Epithelial cell of esophagus (primary cell): ENCODE data around the gene PCSK4.

ENCODE experiments used
- DNase-seq: peaks from one replicate; pipeline ENCODE4 v3.0.0; 2010; ENCODE audit warnings: low read depth
- H3K4me3 ChIP-seq: 2 replicates; pipeline ENCODE4 v1.5.1; 2011; ENCODE audit warnings: mild to moderate bottlenecking, low read length, control low read depth
- TF ChIP-seq, protein P1 (sequence below): IDR thresholded peaks from 2 replicates; pipeline ENCODE4 v1.5.1; 2011; ENCODE audit warnings: low read depth, mild to moderate bottlenecking, low read length, control low read depth, inconsistent platforms; ENCODE audit not compliant: insufficient read depth; ENCODE audit errors: missing control alignments

PCSK4 gene

DNA sequence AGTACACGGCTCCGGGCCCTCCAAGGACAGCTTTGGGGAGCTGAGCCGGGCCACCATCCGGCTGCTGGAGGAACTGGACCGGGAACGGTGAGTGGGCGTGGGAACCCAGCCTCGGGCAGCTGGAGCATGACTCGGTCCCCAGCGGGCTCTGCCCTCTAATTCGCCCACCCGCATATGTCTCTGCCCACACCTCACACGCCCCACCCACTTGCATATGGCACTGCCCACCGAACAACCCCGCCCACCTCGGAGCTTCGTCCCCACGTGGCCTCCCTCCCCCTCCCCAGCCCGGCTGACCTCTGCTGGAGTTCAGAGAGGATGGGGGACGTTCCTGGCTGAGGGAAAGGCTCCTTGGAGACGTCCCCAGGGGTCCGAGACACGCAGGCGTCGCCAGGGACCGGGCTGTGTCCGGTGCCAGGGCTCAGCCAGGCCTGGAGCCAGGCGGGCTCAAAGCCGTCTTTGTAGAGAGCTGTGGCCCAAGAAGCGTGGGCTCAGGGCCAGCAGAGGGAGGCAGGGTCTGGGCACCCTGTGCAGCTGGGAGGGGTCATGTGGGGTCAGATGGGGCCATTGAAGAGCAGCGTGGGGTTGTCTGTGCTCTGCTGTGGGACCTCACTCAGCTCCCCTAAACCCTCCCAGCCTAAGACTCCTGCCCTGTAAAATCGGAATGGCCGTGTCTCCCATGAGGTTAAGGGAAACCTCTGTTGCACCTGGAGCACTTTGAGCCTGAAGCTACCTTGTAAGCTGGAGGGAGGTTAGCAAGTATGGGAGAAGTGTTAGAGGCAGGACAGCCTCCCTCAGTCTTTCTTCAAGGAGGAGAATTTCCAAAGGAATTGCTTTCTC is 36.4 kb downstream of the PCSK4 start:
- peak; percentile 70 for DNase-seq
- no peak overlapping the region for H3K4me3 ChIP-seq
- TF ChIP-seq, protein P1, sequence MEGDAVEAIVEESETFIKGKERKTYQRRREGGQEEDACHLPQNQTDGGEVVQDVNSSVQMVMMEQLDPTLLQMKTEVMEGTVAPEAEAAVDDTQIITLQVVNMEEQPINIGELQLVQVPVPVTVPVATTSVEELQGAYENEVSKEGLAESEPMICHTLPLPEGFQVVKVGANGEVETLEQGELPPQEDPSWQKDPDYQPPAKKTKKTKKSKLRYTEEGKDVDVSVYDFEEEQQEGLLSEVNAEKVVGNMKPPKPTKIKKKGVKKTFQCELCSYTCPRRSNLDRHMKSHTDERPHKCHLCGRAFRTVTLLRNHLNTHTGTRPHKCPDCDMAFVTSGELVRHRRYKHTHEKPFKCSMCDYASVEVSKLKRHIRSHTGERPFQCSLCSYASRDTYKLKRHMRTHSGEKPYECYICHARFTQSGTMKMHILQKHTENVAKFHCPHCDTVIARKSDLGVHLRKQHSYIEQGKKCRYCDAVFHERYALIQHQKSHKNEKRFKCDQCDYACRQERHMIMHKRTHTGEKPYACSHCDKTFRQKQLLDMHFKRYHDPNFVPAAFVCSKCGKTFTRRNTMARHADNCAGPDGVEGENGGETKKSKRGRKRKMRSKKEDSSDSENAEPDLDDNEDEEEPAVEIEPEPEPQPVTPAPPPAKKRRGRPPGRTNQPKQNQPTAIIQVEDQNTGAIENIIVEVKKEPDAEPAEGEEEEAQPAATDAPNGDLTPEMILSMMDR, result no peak

DNA sequence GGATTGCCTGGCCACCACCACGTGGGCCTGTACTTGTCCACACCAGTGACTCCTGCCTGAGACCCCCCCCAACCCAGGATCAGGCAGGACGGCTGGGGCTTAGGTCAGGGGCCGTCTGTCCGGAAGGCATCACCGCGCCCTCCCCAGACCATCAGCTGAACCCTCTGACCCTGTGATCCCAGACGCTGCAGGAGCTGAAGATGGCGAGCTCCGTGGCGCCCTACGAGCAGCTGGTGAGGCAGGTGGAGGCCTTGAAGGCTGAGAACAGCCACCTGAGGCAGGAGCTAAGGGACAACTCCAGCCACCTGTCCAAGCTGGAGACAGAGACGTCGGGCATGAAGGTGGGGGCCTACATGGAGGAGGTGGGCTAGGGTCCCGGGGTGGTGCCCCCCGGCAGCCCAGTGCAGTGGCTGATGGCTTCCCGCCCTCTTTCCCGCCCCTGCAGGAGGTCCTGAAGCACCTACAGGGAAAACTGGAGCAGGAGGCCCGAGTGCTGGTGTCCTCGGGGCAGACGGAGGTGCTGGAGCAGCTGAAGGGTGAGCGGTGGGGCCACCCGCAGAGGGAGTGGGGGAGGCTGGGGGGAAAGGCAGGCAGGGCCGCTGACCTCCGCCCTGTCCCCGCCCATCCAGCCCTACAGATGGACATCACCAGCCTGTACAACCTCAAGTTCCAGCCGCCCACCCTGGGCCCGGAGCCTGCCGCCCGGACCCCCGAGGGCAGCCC is 37.2 kb downstream of the PCSK4 start:
- H3K4me3 ChIP-seq, result no peak overlapping the region
- TF ChIP-seq, protein P1, result no peak
- no peak for DNase-seq

DNA sequence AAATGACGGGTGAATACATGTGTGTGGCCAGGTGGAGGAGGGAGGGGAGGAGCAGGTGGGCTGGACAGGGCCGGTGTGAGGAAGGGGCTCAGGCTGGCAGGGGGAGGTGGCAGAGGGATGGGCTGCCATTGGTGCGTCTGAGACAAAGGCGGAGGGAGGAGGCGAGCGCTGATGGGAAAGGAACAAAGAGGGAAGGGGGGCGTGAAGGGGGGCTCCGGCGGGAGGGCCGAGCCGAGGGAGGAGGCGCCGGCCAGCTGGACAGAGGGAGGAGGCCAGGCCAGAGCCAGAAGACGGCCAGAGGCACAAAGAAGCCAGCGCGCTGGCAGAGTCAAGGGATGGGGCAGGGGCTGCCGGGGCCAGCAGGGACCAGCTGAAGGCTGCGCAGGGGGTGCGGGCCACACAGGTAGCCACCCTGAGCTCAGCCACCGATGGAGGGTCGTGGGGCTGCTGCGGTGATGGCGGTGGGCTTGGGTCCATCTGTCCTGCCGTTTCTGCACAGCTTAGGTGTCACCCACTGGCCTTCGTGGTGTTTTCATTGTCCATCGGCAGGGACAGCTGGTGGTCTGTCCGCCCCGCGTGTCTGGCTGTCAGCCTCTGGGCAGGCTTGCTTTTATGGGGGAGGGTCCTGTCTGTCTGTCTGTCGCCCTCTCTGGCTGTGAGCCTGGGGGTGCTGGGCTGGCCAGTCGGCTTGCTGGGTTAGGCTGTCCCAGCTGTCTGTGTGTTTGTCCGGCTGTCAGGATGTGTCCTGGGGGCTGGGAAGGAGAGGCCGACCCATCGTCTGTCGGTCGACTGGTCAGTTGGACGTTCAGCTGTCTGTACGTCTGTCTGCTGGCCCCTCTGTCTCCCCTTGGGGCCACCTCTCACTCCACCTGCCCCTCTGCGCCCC is 38.0 kb downstream of the PCSK4 start:
- no peak for DNase-seq
- TF ChIP-seq, protein P1, result no peak
- no peak overlapping the region for H3K4me3 ChIP-seq

DNA sequence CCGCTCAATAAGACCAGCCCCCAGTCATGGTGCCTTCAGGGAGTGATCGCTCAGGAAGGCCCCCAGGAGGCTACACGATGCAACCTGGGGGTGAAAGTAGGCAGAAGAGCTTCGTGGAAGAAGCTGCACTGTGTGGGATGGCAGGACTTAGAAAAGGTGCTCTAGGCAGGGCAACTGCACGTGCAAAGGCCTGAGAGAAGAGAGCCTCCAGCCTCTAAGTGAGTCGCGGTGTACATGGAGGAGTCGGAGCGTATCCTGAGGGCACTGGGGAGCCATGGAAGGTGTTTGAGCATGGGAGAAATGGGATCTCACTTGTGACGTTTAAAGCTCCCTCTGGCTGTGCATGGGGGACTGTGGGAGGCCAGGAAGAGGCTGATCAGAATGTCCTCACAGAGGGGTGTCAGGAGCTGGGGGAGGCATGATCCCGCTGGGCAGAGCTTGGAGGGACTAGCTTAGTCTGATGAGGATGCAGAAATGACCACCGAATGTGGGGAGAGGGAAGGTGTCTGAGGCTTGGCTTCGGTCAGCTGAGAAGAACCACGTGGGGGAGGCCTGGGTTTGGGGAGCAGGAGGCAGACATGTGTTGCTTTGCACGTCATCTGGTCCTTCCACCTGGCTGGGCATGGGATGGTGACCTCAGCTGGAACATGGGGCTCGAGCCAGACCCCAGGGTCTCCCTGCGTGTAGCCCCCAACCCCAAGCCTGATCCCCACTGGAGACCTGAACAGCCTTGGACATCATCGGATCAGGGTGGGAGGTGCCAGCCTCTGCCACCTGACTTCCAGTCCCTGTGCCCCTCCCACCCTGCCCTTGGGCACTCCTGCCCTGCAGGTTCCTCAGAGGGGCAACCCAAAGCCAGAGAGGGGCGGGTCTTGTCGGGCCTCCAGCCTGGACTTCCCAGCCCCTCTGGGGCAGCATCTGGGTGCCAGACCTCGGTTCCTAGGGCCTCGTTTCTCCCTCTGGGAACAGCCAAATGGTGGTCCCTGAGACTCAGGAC is 39.1 kb downstream of the PCSK4 start:
- no peak for DNase-seq
- H3K4me3 ChIP-seq, result no peak overlapping the region
- TF ChIP-seq, protein P1, result no peak

DNA sequence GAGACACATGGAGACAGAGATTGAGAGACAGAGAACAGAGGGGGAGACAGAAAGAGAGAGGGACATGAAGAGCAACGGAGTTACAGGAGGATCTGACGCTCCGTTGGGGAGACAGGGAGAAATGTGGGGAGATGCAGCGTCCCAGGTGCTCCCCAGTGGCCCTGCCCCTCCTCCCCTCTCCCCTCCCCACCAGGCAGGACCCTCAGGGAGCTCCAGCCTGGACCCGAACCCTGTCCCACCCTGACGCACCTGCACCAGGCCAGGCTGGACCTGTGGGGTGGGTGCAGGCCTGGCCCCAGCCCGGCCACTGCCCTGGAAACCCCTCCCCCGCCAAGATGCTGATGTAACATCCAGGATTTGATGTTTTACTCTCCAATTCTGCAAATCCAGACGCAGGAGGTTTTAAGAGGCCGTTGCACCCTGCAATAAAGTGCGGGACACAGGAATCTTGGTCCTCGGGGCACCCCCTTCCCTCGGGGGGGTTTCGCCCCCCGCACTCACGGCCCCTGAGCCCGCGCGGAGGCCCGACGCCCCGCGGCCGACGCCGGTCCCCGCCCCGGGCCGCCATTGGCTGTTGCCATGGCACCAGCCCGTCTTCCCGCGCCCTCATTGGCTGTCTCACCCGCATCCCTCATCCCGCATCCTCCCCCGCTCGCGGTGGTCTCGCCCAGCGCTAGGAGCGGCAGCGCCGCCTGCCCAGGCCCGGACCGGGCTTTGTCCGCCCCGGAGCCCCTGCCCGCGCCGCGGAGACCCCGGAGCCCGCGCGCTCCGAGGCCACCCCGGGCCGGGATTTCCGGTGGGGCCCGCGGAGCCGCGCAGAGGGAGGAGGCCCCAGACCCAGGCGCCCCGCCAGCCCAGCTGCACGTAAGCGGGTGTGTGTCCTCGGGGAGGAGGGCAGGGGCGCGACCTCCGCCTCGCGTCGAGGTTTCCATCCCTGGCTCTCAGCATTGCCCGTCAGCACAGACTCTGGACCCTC is 40.4 kb downstream of the PCSK4 start, which contains the start of gene APC2:
Gene APC2 (plus strand): TSS at position 655 of the 976 bp plus-strand sequence. CDS start 2,881 bp downstream, outside the sequence.
- H3K4me3 ChIP-seq, result no peak within 1 kb of the TSS
- TF ChIP-seq, protein P1, result no peak
- no peak for DNase-seq
